Measurements from ENCODE around the gene MIDN.
A peak's percentile ranks its signal among the peaks of the same experiment; 100 is the strongest.

Gene MIDN

GRCh38 chr19:1283917-1284292 is 35.5 kb downstream of the MIDN start:
- DNase-seq, result no peak

- no peak for DNase-seq
Observed at GRCh38 chr19:1284293-1284978, 36.1 kb downstream of the MIDN start.

- DNase-seq, result no peak
Observed at GRCh38 chr19:1284979-1285736, 36.8 kb downstream of the MIDN start.

- no peak for DNase-seq
Observed at GRCh38 chr19:1285737-1286360, 37.5 kb downstream of the MIDN start, which contains the start of gene EFNA2. Gene EFNA2 (plus strand): TSS chr19:1285873. CDS start chr19:1286169, 296 bp downstream.

DNA sequence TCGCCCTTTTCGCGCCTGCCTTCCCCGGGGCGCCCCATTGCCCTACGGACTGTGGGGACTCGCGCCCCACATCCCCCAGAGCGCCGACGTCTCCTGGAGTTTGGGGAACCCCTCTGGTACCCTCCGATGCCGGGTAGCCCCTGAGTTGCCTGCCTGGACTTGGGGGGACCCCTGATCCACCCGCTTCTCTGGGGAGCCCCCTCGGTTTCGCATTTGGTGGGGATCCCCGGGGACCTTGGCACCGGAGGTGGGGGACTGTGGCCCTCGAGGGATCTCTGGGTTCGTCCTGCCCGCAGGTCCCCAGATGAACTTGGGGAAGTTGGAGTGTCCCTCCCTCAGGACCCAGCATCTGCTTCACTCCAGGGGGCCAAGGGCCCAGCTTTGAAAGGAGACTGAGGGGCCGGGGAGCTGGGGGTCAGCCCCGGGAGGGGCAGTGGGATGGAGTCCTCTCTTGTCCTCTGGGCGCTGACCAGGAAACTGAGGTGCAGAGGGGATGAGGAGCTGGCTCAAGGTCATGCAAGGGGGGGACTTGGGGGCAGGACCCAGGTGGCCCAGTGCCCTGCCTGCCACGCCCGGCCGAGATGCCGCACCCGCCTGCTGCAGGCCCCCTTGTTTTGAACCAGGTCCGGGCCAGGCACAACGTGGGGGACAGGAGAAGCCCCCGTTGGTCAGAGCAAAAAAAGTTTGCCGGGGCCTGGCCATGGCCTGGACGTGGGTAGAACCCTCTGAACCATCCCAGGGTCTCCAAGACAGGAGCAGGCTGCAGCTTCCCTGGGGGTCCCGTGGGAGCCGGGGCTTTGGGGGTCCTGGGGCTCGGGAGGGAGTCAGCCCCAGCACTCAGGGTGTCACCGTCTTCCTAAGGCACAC is 38.3 kb downstream of the MIDN start:
- DNase-seq, result no peak

- no peak for DNase-seq
Observed at GRCh38 chr19:1287354-1288225, 39.2 kb downstream of the MIDN start.

DNA sequence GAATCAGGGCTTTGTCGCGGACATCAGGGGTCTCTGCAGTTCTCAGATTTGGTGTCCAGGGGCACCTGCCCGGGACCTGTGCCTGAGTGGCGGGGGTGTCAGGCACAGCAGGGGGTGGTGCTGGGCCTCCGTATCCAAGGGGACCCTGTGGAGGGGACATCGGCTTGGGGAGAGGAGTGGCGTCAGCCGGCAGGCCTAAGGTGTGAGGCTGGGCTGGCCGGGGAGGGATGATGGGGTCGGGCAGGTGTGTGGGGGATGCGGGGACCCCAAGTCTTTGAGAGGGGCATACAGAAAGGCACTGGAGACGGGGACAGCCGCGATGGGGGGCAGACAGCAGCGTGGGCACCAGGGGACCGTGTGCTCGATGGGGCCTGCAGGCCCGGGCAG is 39.8 kb downstream of the MIDN start:
- DNase-seq, result no peak

DNA sequence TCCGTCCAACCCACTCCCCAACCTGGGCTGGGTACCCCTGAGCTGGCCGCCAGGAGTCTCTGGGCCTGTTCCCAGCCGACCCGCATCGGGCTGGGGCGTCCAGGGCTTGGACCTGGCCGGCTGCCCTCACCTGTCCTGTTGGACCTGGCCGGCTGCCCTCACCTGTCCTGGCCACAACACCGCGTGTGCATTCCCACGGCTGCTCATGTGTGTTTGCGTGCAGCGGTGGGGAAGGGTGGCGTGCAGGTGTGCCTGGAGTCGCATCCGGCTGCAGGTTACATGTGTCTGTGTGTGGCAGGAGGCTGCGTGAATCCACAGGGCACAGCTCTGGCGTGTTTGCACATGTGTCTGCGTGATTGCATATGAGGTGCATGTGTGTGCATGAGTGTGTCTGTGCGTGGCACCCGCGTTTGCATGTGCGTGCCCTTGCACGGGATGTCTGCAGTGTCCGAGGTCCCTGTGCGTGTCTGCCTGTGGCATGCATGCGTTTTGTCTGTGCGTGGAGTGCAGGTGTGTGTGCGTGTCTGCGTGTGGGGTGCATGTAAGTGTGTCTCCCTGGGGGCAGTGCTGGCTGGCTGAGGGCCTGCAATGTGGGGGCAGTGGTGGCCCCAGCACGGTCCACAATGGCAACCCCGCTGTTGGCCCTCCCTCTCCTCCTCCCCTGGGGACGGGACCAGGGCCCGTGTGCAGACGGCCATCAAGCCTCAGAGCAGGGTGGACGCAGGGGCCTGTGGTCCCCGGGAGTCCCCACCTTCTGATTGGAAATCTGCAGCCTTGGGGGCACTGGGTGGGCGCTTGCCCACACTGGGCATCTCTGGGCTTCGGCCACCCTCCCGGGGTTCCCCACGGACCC is 40.7 kb downstream of the MIDN start:
- DNase-seq, result no peak

- DNase-seq, result no peak
Observed at GRCh38 chr19:1289686-1290025, 41.3 kb downstream of the MIDN start.

- DNase-seq, result no peak
Observed at GRCh38 chr19:1290196-1290702, 41.9 kb downstream of the MIDN start.

GRCh38 chr19:1290703-1291651 is 42.6 kb downstream of the MIDN start:
- DNase-seq, result no peak

DNA sequence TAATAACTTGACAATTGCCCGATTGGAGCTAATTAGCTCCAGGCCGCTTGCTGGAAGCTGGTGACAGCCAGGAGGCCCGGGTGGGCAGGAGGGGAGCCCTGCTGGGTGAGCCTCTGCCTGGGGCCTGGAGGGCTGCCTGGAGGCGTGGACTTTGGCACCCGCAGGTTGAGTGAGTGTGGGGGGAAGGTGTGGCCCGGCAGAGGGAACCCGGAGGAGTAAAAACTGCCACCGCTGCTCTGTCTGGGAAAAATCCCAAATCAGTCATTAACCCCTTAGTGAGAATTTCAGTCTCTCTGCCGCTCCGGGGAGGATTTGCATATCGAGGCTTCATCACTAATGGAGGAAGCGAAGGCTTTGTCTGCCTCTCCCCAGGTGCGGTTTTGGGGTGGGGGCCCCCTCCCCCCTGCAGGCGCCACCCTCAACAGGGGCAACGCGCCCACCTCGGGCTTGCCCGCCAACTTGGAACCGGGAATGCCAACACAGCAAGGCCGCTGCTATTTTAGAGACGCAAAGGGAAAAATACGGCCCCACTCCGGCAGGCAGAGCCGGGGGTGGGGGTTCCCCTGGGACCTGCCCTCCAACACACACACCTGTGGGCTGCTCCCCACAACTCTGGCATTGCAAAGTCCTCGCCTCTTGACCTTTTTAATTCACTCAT is 43.5 kb downstream of the MIDN start:
- no peak for DNase-seq

DNA sequence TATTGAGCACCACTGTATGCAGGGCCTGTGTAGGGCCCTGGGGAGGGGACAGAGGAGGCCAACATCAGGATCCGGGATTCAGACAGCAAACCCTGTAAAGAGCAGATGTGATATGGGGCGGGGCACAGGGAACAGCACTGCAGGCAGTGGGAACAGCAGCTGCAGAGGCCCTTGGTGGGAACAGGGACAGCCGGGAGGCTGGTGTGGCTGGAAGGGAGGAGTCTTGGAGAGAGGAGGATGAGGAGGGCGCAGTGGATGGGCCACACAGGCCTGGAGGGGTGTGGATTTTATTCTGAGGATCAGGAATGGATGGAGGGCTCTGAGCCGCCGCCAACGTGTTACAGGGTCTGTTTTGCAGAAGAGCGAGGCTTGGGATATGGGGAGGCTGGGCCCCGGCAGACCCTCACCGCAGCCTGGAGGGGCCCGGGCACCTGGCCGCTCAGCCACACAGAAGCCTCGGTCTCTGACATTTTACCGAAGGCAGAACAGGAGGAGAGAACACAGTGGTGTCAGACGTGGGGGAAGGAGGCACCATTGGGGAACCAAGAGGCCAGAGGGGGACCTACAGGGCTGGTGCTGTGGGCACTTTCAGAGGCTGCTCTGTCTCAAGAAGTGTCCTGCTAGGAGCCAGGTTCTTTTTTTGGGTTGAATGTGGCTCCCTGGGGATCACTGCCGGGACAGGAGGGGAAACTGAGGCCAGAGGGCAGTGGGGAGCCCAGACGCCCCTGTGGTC is 44.2 kb downstream of the MIDN start:
- DNase-seq, result no peak

- DNase-seq, result no peak
Observed at GRCh38 chr19:1293782-1294604, 45.6 kb downstream of the MIDN start.

DNA sequence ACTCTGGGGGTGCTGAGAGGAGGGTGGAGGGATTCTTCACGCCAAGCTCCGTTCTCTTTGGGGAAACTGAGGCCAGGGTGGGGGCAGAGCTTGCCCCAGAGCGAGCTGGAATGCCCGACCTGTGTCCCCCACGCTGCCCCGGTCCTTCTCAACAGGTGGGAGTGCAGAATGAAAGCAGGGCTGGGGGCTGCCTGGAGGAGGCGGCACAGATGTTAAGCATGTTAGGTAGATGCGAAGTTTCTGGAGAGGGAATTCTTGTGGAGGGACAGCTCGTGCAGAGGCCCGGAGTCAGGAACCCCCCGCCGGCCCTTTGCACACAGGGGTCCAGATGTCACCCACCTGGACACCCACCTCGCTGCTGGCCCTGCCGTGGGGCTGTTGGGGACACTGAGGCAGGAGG is 46.3 kb downstream of the MIDN start:
- DNase-seq, result no peak

DNA sequence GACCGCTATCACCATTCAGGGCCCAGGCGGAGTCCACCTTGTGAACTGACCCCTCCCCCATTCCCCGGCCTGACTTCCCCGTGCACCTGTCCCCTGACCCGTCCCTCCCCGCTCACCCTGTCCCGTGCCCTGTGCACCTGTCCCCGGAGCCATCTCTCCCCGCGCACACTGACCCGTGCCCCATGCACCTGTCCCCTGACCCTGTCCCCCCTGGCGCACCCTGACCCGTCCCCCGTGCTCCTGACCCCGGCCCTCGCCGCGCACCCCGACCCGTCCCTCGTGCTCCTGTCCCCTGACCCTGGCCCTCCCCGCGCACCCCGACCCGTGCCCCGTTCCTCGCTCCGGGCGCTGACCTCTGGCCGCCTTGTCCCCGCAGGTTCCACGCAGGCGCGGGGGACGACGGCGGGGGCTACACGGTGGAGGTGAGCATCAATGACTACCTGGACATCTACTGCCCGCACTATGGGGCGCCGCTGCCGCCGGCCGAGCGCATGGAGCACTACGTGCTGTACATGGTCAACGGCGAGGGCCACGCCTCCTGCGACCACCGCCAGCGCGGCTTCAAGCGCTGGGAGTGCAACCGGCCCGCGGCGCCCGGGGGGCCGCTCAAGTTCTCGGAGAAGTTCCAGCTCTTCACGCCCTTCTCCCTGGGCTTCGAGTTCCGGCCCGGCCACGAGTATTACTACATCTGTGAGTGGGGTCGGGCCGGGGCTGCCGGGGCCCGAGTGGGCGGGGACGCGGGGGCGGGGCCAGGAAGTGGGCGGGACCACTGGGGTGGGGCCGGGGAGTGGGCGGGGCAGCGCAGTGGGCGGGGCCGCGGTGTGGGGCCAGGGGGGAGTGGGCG is 47.0 kb downstream of the MIDN start:
- DNase-seq, result peak; percentile 59

GRCh38 chr19:1296078-1296477 is 47.7 kb downstream of the MIDN start:
- no peak for DNase-seq

All from activated CD4-positive, alpha-beta T cell treated with anti-CD3 and anti-CD28 coated beads, Interleukin-10, Interleukin-2, amounts not matched to agents 100 ng/mL and 50 ng/mL, durations not matched to agents 16 hours and 8 hours (primary cell).